OCI-LY3 (cell line): ENCODE data around the gene SCAMP3.
A peak's percentile ranks its signal among the peaks of the same experiment; 100 is the strongest.

Source experiments
- H2AFZ ChIP-seq: fragments of 200-600, 300-600 bp; shearing (Covaris generic); 2 replicates; pipeline ENCODE4 v1.6.0; 2014; ENCODE audit warnings: antibody characterized with exemption, low read depth, low read length
- H3K27ac ChIP-seq: fragments of 200-600, 300-600 bp; sonication (generic); 2 replicates; pipeline ENCODE4 v1.5.1; 2014; ENCODE audit warnings: mild to moderate bottlenecking, low read length, moderate library complexity, mixed read lengths
- H3K27me3 ChIP-seq: fragments of 200-600, 300-600 bp; sonication (generic); 2 replicates; pipeline ENCODE4 v1.6.1; 2014; ENCODE audit warnings: low read depth, low read length, mixed read lengths
- H3K36me3 ChIP-seq: fragments of 200-600, 300-600 bp; sonication (generic); replicated peaks from 2 replicates; pipeline ENCODE3; 2014; ENCODE audit warnings: low read depth, low read length, mixed read lengths
- H3K4me1 ChIP-seq: fragments of 300-600, 200-600 bp; sonication (generic); 2 replicates; pipeline ENCODE4 v1.6.1; 2014; ENCODE audit warnings: low read length, mixed read lengths
- H3K4me2 ChIP-seq: fragments of 200-600, 300-600 bp; sonication (generic); 2 replicates; pipeline ENCODE4 v1.6.1; 2014; ENCODE audit warnings: low read length, mixed read lengths
- H3K4me3 ChIP-seq: fragments of 300-600, 200-600 bp; sonication (generic); 2 replicates; pipeline ENCODE4 v1.5.1; 2014; ENCODE audit warnings: antibody characterized with exemption, mild to moderate bottlenecking, low read length, moderate library complexity
- H3K79me2 ChIP-seq: fragments of 300-600, 200-600 bp; shearing (Covaris generic); 2 replicates; pipeline ENCODE4 v1.6.1; 2014; ENCODE audit warnings: mild to moderate bottlenecking, low read length, mixed read lengths
- H3K9ac ChIP-seq: fragments of 300-600, 200-600 bp; shearing (Covaris generic); 2 replicates; pipeline ENCODE4 v1.6.0; 2014; ENCODE audit warnings: mild to moderate bottlenecking, low read length, moderate library complexity
- H3K9me3 ChIP-seq: fragments of 200-600, 300-600 bp; shearing (Covaris generic); 2 replicates; pipeline ENCODE4 v1.6.1; 2014; ENCODE audit warnings: low read length, mixed read lengths; ENCODE audit not compliant: insufficient read depth
- H4K20me1 ChIP-seq: fragments of 200-600, 300-600 bp; sonication (generic); 2 replicates; pipeline ENCODE4 v1.6.1; 2016; ENCODE audit warnings: low read length, mixed read lengths; ENCODE audit not compliant: insufficient read depth
- CTCF ChIP-seq: fragments of 200-600, 300-600 bp; sonication (generic); IDR thresholded peaks from 2 replicates; pipeline ENCODE4 v1.5.1; 2014; ENCODE audit warnings: antibody characterized with exemption, low read length, low read depth
- EZH2phosphoT487 ChIP-seq: fragments of 200-600 bp; shearing (Covaris generic); IDR thresholded peaks from 2 replicates; pipeline ENCODE4 v1.6.1; 2018; ENCODE audit warnings: antibody characterized with exemption, mixed run types, low read depth

SCAMP3 gene

GRCh38 chr1:155255243-155256007 lies 6.7 kb downstream of the SCAMP3 start, which contains the start of gene ENTREP3:
Gene ENTREP3 (minus strand): TSS chr1:155255483. CDS start chr1:155254877, 606 bp downstream.
- Histone ChIP-seq H3K9me3 (no peaks in the 10 kb centered on the region), H3K4me2 (peak within 1 kb of the TSS; percentile 89), H2AFZ (peak within 1 kb of the TSS; percentile 3; the same call in 1 of the 2 replicates), H4K20me1 (no peaks in the 10 kb centered on the region), H3K4me1 (peaks cover 18% of the 10 kb centered on the region), H3K9ac (peak within 1 kb of the TSS; percentile 68), H3K36me3 (peaks cover 24% of the 10 kb centered on the region), H3K4me3 (peak within 1 kb of the TSS; percentile 83), H3K27me3 (no peaks in the 10 kb centered on the region), H3K79me2 (peaks cover 8% of the 10 kb centered on the region), H3K27ac (peak within 1 kb of the TSS; percentile 13)
- no peak for TF ChIP-seq CTCF
- no peak for TF ChIP-seq EZH2phosphoT487

GRCh38 chr1:155254714-155255242 lies 7.4 kb downstream of the SCAMP3 start:
- Histone ChIP-seq H2AFZ (peak overlapping the region; percentile 3; the same call in 1 of the 2 replicates), H4K20me1 (no peaks in the 10 kb centered on the region), H3K9me3 (no peaks in the 10 kb centered on the region), H3K4me1 (peaks cover 20% of the 10 kb centered on the region), H3K27ac (peak overlapping the region; percentile 13), H3K27me3 (no peaks in the 10 kb centered on the region), H3K9ac (peak overlapping the region; percentile 68), H3K4me2 (peak overlapping the region; percentile 89), H3K4me3 (peak overlapping the region; percentile 83), H3K36me3 (peaks cover 20% of the 10 kb centered on the region), H3K79me2 (peaks cover 5% of the 10 kb centered on the region; the same call in 1 of the 2 replicates)
- no peak for TF ChIP-seq CTCF
- no peak for TF ChIP-seq EZH2phosphoT487

DNA sequence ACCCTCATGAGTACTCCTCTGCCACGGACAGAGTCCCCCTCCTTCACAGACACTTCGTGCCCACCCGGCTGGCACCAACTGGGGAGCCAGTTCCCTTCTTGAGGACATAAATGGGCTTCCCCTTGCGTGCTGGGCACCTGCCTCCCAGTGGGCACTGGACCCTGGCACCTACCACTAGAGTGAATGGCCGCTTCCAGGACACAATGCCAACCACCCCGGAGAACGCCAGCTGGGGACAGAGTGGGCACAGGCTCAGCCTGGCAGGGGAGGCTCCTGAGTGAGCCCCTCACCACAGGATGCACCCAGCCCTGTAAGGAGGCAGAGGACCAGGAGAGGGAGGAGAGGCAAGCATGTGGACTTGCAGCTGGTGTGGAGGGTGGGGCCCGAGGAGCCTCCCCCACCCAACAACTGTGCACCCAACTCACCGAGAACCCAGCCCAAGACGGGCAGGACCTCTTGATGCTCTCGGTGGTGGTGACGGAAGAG lies 7.9 kb downstream of the SCAMP3 start:
- H2AFZ ChIP-seq: no peak overlapping the region; the same call in 1 of the 2 replicates
- H3K79me2 ChIP-seq: peaks cover 5% of the 10 kb centered on the region; the same call in 1 of the 2 replicates
- H3K4me3 ChIP-seq: peak overlapping the region; percentile 83
- H3K36me3 ChIP-seq: peaks cover 20% of the 10 kb centered on the region
- H3K9ac ChIP-seq: peak overlapping the region; percentile 68
- H3K27me3 ChIP-seq: no peaks in the 10 kb centered on the region
- no peaks in the 10 kb centered on the region for H3K9me3 ChIP-seq
- no peak overlapping the region for H3K27ac ChIP-seq
- H4K20me1 ChIP-seq: no peaks in the 10 kb centered on the region
- peaks cover 20% of the 10 kb centered on the region for H3K4me1 ChIP-seq
- TF ChIP-seq CTCF (no peak), EZH2phosphoT487 (no peak)
- H3K4me2 ChIP-seq: peak overlapping the region; percentile 89

- H3K9me3 ChIP-seq: no peaks in the 10 kb centered on the region
- no peak overlapping the region for H2AFZ ChIP-seq
- H3K27me3 ChIP-seq: no peaks in the 10 kb centered on the region
- TF ChIP-seq CTCF (no peak), EZH2phosphoT487 (no peak)
- H4K20me1 ChIP-seq: no peaks in the 10 kb centered on the region
- H3K4me2 ChIP-seq: peak overlapping the region; percentile 89
- H3K36me3 ChIP-seq: peaks cover 19% of the 10 kb centered on the region
- H3K79me2 ChIP-seq: peaks cover 5% of the 10 kb centered on the region; the same call in 1 of the 2 replicates
- H3K4me3 ChIP-seq: peak overlapping the region; percentile 83
- H3K9ac ChIP-seq: peak overlapping the region; percentile 68; the same call in 1 of the 2 replicates
- peaks cover 20% of the 10 kb centered on the region for H3K4me1 ChIP-seq
- no peak overlapping the region for H3K27ac ChIP-seq
Observed at GRCh38 chr1:155253797-155254196, 8.4 kb downstream of the SCAMP3 start.
